Suppressor macrophage treated with lipopolysaccharide for 4 hours (primary cell): ENCODE measurements around the gene PDCD2L.
"Not testable (repeated sequence)": the region's sequence is repeated elsewhere in the genome, so short reads cannot be mapped to it uniquely, and the experiment has no call there.

Source experiments
- DNase-seq: peaks from one replicate; pipeline ENCODE4 v3.0.0-alpha.2; 2020

The PDCD2L gene

DNA sequence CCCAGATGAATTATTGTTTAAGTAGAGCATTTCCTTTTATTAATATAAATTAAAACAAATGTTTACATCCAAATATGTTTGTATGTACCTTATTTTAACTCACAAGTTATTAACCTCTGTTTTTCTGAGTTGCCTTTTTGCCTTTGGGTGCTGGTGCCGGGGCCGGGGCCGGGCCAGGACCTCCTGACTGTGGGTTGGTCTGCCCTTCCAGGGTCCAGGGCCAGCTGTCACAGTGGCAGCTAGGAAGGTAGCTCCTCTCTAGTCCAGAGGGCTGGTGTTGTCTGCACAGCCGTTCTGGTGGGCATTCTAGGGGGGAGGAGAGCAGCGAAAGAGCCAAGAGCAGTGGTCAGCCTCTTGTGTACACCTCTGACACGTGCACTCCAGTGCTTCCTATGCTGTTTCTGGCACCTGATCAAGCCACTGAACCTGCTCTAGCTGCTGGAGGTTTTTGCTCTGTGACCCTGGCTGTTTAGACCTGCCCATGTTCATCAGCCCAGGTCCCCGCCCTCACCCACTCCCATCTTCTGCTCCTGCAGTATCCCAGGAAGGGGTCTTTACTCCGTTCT lies 22.0 kb downstream of the PDCD2L start:
- no peak for DNase-seq

DNA sequence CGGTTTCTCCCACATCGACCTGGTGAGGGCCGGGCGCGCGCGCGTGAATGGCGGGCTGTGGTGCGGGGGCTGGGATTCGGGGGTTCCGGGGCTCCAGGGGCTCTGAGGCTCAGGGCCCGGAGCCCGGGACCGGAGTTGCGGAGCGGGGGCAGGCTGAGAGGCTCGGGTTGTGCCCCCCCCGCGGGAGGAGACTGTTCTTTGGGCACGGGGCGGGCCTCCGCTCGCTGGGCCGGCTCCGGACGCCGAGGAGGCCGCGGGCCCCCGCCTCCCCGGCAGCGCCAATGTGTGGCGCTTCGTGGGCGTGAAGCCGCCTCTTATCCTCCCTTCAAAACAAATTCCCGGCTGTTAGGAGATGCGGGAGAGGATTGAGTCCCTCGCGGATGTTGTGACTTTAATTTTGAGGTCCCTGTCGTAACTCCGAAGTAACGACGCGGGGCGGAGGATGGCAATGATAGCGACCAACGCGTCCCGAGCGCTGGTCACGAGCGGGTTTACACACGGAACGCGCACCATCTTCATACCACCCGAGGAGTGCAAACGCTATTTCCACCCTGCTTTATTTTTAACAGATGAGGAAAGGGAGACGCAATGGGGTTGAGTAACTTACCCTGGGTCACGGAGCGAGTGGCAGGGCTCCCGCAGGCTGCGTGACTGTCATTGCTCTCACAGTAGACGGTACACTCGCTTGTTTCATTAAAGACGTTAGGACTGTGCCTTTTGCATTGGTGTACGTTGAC lies 24.5 kb downstream of the PDCD2L start:
- peak; percentile 63 for DNase-seq

GRCh38 chr19:34429553-34429952 lies 25.4 kb downstream of the PDCD2L start:
- DNase-seq, result no peak

DNA sequence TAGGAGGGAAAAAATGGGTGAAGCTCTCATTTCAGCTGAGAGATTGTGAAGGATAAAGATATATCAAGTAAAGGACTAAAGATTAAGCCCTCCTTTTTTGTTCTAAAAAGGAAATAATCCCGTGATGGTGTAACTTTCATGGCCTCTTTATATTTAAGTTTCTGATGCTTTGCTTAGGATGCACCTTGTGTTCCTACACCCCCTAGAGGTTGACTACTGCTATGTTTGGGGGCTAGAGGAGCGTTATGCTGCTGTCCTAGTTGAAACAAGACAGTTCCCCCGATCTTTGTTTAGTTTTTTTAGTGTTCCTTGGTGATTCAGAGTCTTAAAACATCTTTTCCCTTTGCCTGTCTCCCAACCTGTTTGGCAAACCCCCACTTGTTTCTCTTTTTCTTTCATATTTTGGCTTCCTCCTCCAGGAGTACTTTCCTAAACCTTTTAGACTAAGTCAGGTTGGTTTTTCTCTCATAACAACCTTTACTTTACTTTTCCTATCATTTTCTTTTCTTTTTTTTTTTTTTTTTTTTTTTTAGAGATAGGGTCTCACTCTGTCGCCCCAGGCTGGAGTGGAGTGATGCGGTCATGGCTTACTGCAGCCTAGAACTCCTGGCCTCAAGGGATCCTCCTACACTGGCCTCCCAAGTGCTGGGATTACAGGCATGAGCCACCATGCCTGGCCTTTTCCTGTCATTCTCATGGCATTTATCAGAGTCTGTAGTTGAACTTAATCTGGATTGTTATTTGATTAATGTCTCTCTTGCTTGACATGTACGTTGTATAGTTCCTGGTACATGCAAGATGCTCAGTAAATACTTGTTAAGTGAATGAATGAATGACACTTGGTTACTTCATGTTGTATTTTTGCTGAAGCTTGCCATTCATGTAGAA lies 26.8 kb downstream of the PDCD2L start:
- peak; percentile 57 for DNase-seq

- DNase-seq, result no peak
Measured at GRCh38 chr19:34431681-34432402, 27.6 kb downstream of the PDCD2L start.

- DNase-seq, result no peak
Measured at GRCh38 chr19:34432797-34433196, 28.6 kb downstream of the PDCD2L start.

GRCh38 chr19:34436716-34437115 lies 32.5 kb downstream of the PDCD2L start:
- DNase-seq, result no peak

- no peak for DNase-seq
Measured at GRCh38 chr19:34448191-34448590, 44.0 kb downstream of the PDCD2L start.

- DNase-seq, result no peak
Measured at GRCh38 chr19:34452723-34453122, 48.5 kb downstream of the PDCD2L start.

GRCh38 chr19:34454091-34454490 lies 49.9 kb downstream of the PDCD2L start:
- DNase-seq, result no peak

GRCh38 chr19:34454685-34455084 lies 50.5 kb downstream of the PDCD2L start:
- DNase-seq, result no peak

- DNase-seq, result not testable (repeated sequence)
Measured at GRCh38 chr19:34455783-34456480, 51.7 kb downstream of the PDCD2L start.

DNA sequence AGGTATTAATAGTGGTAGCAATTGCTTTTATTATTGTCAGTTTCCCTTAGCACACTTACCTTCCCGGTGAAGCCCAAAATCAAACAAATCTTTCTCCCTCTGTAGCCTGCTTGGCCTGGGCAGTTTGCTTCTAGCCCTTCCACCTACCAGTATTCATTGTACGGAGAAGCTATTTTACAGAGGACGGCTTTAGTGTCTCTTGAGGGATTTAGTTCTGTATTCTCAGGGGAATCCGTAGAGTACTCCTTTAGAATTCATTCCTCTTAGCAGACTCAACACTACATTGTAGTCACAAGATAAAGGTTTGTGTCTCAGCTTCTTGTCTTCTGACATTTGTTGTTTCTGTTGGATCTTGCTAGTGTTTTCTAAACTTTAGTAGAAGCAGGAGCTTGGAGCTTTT lies 53.2 kb downstream of the PDCD2L start:
- no peak for DNase-seq

GRCh38 chr19:34458677-34459076 lies 54.5 kb downstream of the PDCD2L start:
- DNase-seq, result no peak

GRCh38 chr19:34459614-34460013 lies 55.4 kb downstream of the PDCD2L start:
- DNase-seq, result no peak

DNA sequence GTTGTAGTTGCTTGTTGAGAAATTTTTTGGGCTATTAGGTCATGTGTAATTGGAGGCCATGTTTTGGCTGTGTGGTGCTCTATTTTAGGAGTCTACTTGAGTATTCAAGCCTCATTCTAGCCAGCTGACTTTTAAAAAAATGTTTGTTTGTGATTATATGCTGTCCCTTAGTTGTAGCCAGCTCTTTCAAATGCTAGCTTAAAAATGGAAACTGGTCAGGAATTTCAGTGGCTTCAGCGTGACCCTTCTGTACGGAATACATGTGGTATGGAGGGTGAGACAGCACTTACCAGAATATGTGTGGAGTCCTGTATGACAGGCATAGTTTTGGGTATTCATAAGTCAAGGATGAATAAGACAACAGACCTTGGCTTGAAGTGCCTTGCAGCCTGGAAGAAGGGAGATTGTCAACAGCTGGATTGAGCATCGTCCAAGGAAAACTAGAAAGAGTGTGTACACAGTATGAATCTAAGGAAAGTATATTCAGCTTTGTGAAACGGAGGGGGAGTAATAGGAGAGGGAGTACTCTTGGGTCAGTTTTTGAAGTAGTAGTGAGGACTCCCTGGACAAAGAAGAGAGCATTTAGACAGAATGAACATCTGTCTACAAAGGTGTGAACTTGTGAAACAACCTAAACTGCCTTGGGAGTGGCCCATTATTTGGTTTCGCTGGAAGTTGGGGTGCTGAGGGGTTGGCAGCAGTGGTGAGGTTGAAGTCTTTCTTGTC lies 57.3 kb downstream of the PDCD2L start:
- DNase-seq, result no peak

DNA sequence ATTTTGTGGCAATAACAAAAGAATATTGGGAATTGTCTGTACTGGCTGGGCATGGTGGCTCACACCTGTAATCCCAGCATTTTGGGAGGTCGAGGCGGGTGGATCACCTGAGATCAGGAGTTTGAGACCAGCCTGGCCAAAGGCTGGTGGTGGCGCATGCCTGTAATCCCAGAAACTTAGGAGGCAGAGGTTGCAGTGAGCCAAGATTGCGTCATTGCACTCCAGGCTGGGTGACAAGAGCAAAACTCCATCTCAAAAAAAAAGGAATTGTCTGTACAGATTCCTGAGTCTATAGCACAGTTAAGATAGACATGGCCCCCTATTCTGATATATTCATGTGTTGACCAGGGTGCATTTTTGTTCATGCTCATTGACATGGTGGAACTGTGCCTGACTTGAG lies 60.6 kb downstream of the PDCD2L start:
- DNase-seq, result not testable (repeated sequence)

- peak; percentile 33 for DNase-seq
Measured at GRCh38 chr19:34468409-34468808, 64.2 kb downstream of the PDCD2L start.

DNA sequence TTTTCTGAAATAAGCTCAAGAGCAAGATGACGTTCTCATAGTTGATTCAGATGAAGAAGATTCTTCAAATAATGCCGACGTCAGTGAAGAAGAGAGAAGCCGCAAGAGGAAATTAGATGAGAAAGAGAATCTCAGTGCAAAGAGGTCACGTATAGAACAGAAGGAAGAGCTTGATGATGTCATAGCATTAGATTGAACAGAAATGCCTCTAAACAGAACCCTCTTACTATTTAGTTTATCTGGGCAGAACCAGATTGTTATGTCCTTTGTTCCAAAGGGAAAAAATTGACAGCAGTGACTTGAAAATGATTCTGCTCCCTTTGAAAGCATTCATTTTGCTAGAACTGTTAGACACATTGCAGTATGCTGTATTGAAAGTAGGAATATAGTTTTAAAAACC lies 64.8 kb downstream of the PDCD2L start:
- DNase-seq, result not testable (repeated sequence)

GRCh38 chr19:34471906-34472700 lies 67.9 kb downstream of the PDCD2L start:
- DNase-seq, result no peak
